HEK293 (cell line): ENCODE measurements around the gene FRMPD4.

Source experiments
- HOXA7 ChIP-seq: sonication (generic); formaldehyde crosslinking; IDR thresholded peaks from 2 replicates; pipeline ENCODE4 v1.8.1; 2022; ENCODE audit warnings: missing genetic modification reagents, borderline replicate concordance
- KLF7 ChIP-seq: fragments of 450-650 bp; formaldehyde crosslinking; IDR thresholded peaks from 2 replicates; pipeline ENCODE4 v1.5.1; 2016; ENCODE audit warnings: missing biosample characterization, missing genetic modification characterization, borderline replicate concordance
- TRIM28 ChIP-seq: IDR thresholded peaks from 2 replicates; pipeline ENCODE4 v1.6.1; 2011; ENCODE audit warnings: low read length, control low read depth, borderline replicate concordance
- ZBTB10 ChIP-seq: fragments of 450-650 bp; formaldehyde crosslinking; IDR thresholded peaks from 2 replicates; pipeline ENCODE4 v1.5.1; 2016; ENCODE audit warnings: missing biosample characterization, missing genetic modification characterization
- ZFP69B ChIP-seq: fragments of 450-650 bp; formaldehyde crosslinking; IDR thresholded peaks from 2 replicates; pipeline ENCODE4 v1.5.1; 2016; ENCODE audit warnings: missing biosample characterization, missing genetic modification characterization
- ZNF114 ChIP-seq: fragments of 450-650 bp; formaldehyde crosslinking; IDR thresholded peaks from 2 replicates; pipeline ENCODE4 v1.5.0; 2017; ENCODE audit warnings: missing biosample characterization, missing genetic modification characterization
- ZNF155 ChIP-seq: fragments of 450-650 bp; formaldehyde crosslinking; IDR thresholded peaks from 2 replicates; pipeline ENCODE4 v1.5.1; 2016; ENCODE audit warnings: missing biosample characterization, missing genetic modification characterization
- ZNF169 ChIP-seq: fragments of 450-650 bp; formaldehyde crosslinking; IDR thresholded peaks from 2 replicates; pipeline ENCODE4 v1.5.1; 2016; ENCODE audit warnings: missing biosample characterization, missing genetic modification characterization
- ZNF2 ChIP-seq: fragments of 450-650 bp; formaldehyde crosslinking; IDR thresholded peaks from 2 replicates; pipeline ENCODE4 v1.5.1; 2016; ENCODE audit warnings: missing biosample characterization, missing genetic modification characterization
- ZNF292 ChIP-seq: fragments of 450-650 bp; formaldehyde crosslinking; IDR thresholded peaks from 2 replicates; pipeline ENCODE4 v1.5.1; 2016; ENCODE audit warnings: low read depth, missing biosample characterization, missing genetic modification characterization, borderline replicate concordance
- ZNF311 ChIP-seq: fragments of 450-650 bp; formaldehyde crosslinking; IDR thresholded peaks from 2 replicates; pipeline ENCODE4 v1.5.1; 2017; ENCODE audit warnings: missing biosample characterization, missing genetic modification characterization, borderline replicate concordance
- ZNF324 ChIP-seq: fragments of 450-650 bp; formaldehyde crosslinking; IDR thresholded peaks from 2 replicates; pipeline ENCODE4 v1.5.1; 2016; ENCODE audit warnings: missing biosample characterization, missing genetic modification characterization
- ZNF335 ChIP-seq: fragments of 450-650 bp; formaldehyde crosslinking; conservative IDR thresholded peaks from 2 replicates; pipeline ENCODE4 v1.5.1; 2016; ENCODE audit warnings: missing biosample characterization, missing genetic modification characterization
- ZNF350 ChIP-seq: fragments of 450-650 bp; formaldehyde crosslinking; IDR thresholded peaks from 2 replicates; pipeline ENCODE4 v1.5.0; 2017; ENCODE audit warnings: missing biosample characterization, mild to moderate bottlenecking, missing genetic modification characterization
- ZNF48 ChIP-seq: fragments of 450-650 bp; formaldehyde crosslinking; IDR thresholded peaks from 2 replicates; pipeline ENCODE4 v1.5.1; 2016; ENCODE audit warnings: missing biosample characterization, missing genetic modification characterization
- ZNF513 ChIP-seq: fragments of 450-650 bp; IDR thresholded peaks from 2 replicates; pipeline ENCODE4 v1.5.1; 2018; ENCODE audit warnings: missing biosample characterization, missing genetic modification characterization
- ZNF623 ChIP-seq: fragments of 450-650 bp; formaldehyde crosslinking; IDR thresholded peaks from 2 replicates; pipeline ENCODE4 v1.5.1; 2016; ENCODE audit warnings: missing biosample characterization, missing genetic modification characterization
- ZNF660 ChIP-seq: fragments of 450-650 bp; IDR thresholded peaks from 2 replicates; pipeline ENCODE4 v1.5.1; 2018; ENCODE audit warnings: missing biosample characterization, mild to moderate bottlenecking, missing genetic modification characterization
- ZNF677 ChIP-seq: fragments of 450-650 bp; IDR thresholded peaks from 2 replicates; pipeline ENCODE4 v1.5.0; 2018; ENCODE audit warnings: missing biosample characterization, mild to moderate bottlenecking, missing genetic modification characterization, moderate library complexity
- ZNF76 ChIP-seq: fragments of 450-650 bp; formaldehyde crosslinking; IDR thresholded peaks from 2 replicates; pipeline ENCODE4; 2016; ENCODE audit warnings: low read depth, missing biosample characterization, missing genetic modification characterization, borderline replicate concordance
- ZNF776 ChIP-seq: fragments of 450-650 bp; formaldehyde crosslinking; IDR thresholded peaks from 2 replicates; pipeline ENCODE4 v1.5.0; 2017; ENCODE audit warnings: missing biosample characterization, missing genetic modification characterization, borderline replicate concordance
- ZNF792 ChIP-seq: fragments of 450-650 bp; formaldehyde crosslinking; IDR thresholded peaks from 2 replicates; pipeline ENCODE4 v1.5.1; 2016; ENCODE audit warnings: missing biosample characterization, missing genetic modification characterization
- ZNF843 ChIP-seq: fragments of 450-650 bp; formaldehyde crosslinking; IDR thresholded peaks from 2 replicates; pipeline ENCODE4 v1.5.1; 2016; ENCODE audit warnings: missing biosample characterization, missing genetic modification characterization
- ZSCAN4 ChIP-seq: fragments of 450-650 bp; formaldehyde crosslinking; IDR thresholded peaks from 2 replicates; pipeline ENCODE4 v1.5.1; 2017; ENCODE audit warnings: missing biosample characterization, missing genetic modification characterization
- TF ChIP-seq, protein P1 (sequence below): fragments of 450-650 bp; formaldehyde crosslinking; IDR thresholded peaks from 2 replicates; pipeline ENCODE4 v1.5.1; 2016; ENCODE audit warnings: missing biosample characterization, missing genetic modification characterization
- TF ChIP-seq, protein P2 (sequence below): fragments of 450-650 bp; formaldehyde crosslinking; IDR thresholded peaks from 2 replicates; pipeline ENCODE4 v1.5.1; 2016; ENCODE audit warnings: missing biosample characterization, missing genetic modification characterization
- TF ChIP-seq, protein P3 (sequence below): fragments of 450-650 bp; formaldehyde crosslinking; conservative IDR thresholded peaks from 2 replicates; pipeline ENCODE4 v1.5.1; 2016; ENCODE audit warnings: low read depth, missing biosample characterization, missing genetic modification characterization
- TF ChIP-seq, protein P4 (sequence below): fragments of 450-650 bp; formaldehyde crosslinking; IDR thresholded peaks from 2 replicates; pipeline ENCODE4; 2016; ENCODE audit warnings: missing biosample characterization, missing genetic modification characterization

FRMPD4 gene

GRCh38 chrX:12159799-12160198 lies 21.5 kb downstream of the FRMPD4 start (continued):
- TF ChIP-seq, protein P1, sequence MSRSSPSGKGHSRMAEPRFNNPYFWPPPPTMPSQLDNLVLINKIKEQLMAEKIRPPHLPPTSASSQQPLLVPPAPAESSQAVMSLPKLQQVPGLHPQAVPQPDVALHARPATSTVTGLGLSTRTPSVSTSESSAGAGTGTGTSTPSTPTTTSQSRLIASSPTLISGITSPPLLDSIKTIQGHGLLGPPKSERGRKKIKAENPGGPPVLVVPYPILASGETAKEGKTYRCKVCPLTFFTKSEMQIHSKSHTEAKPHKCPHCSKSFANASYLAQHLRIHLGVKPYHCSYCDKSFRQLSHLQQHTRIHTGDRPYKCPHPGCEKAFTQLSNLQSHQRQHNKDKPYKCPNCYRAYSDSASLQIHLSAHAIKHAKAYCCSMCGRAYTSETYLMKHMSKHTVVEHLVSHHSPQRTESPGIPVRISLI (tag by site-specific recombination), result no peak
- TF ChIP-seq ZNF2 (tag by site-specific recombination) (0 out of 2 replicates have a peak, but pooled peaks have one; percentile 41), ZNF623 (no peak), ZNF335 (tag by site-specific recombination) (0 out of 2 replicates have a peak, but pooled peaks have one; percentile 26), ZNF843 (tag by site-specific recombination) (peak; percentile 80), KLF7 (tag by site-specific recombination) (peak; percentile 95; the same call in 1 of the 2 replicates), ZNF155 (tag by site-specific recombination) (no peak), ZNF792 (tag by site-specific recombination) (no peak), ZNF324 (tag by site-specific recombination) (no peak), ZSCAN4 (tag by site-specific recombination) (peak; percentile 93), ZNF169 (tag by site-specific recombination) (no peak), ZNF114 (tag by site-specific recombination) (no peak), ZNF76 (tag by site-specific recombination) (no peak), HOXA7 (CRISPR knock-in tag) (no peak), ZNF350 (tag by site-specific recombination) (no peak), ZNF311 (tag by site-specific recombination) (no peak), TRIM28 (no peak), ZNF776 (tag by site-specific recombination) (no peak), ZNF513 (tag by site-specific recombination) (no peak), ZNF48 (tag by site-specific recombination) (no peak), ZNF660 (no peak), ZBTB10 (tag by site-specific recombination) (no peak), ZNF677 (no peak), ZFP69B (no peak), ZNF292 (tag by site-specific recombination) (no peak)
- TF ChIP-seq, protein P2, sequence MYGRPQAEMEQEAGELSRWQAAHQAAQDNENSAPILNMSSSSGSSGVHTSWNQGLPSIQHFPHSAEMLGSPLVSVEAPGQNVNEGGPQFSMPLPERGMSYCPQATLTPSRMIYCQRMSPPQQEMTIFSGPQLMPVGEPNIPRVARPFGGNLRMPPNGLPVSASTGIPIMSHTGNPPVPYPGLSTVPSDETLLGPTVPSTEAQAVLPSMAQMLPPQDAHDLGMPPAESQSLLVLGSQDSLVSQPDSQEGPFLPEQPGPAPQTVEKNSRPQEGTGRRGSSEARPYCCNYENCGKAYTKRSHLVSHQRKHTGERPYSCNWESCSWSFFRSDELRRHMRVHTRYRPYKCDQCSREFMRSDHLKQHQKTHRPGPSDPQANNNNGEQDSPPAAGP, result peak; percentile 90
- TF ChIP-seq, protein P3, sequence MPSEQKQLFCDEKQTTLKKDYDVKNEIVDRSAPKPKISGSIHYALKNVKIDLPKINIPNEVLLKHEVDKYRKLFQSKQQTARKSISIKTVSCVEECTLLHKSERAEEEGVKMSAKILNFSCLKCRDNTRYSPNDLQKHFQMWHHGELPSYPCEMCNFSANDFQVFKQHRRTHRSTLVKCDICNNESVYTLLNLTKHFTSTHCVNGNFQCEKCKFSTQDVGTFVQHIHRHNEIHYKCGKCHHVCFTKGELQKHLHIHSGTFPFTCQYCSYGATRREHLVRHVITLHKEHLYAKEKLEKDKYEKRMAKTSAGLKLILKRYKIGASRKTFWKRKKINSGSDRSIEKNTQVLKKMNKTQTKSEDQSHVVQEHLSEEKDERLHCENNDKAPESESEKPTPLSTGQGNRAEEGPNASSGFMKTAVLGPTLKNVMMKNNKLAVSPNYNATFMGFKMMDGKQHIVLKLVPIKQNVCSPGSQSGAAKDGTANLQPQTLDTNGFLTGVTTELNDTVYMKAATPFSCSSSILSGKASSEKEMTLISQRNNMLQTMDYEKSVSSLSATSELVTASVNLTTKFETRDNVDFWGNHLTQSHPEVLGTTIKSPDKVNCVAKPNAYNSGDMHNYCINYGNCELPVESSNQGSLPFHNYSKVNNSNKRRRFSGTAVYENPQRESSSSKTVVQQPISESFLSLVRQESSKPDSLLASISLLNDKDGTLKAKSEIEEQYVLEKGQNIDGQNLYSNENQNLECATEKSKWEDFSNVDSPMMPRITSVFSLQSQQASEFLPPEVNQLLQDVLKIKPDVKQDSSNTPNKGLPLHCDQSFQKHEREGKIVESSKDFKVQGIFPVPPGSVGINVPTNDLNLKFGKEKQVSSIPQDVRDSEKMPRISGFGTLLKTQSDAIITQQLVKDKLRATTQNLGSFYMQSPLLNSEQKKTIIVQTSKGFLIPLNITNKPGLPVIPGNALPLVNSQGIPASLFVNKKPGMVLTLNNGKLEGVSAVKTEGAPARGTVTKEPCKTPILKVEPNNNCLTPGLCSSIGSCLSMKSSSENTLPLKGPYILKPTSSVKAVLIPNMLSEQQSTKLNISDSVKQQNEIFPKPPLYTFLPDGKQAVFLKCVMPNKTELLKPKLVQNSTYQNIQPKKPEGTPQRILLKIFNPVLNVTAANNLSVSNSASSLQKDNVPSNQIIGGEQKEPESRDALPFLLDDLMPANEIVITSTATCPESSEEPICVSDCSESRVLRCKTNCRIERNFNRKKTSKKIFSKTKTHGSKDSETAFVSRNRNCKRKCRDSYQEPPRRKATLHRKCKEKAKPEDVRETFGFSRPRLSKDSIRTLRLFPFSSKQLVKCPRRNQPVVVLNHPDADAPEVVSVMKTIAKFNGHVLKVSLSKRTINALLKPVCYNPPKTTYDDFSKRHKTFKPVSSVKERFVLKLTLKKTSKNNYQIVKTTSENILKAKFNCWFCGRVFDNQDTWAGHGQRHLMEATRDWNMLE, result no peak
- TF ChIP-seq, protein P4, sequence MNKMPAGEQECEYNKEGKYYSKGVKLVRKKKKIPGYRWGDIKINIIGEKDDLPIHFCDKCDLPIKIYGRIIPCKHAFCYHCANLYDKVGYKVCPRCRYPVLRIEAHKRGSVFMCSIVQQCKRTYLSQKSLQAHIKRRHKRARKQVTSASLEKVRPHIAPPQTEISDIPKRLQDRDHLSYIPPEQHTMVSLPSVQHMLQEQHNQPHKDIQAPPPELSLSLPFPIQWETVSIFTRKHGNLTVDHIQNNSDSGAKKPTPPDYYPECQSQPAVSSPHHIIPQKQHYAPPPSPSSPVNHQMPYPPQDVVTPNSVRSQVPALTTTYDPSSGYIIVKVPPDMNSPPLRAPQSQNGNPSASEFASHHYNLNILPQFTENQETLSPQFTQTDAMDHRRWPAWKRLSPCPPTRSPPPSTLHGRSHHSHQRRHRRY (tag by site-specific recombination), result no peak
